ENCODE measurements around the gene LRRC27.
"Not testable (repeated sequence)": the region's sequence is repeated elsewhere in the genome, so short reads cannot be mapped to it uniquely, and the experiment has no call there.

The LRRC27 gene

GRCh38 chr10:132352462-132353308 lies 20.7 kb downstream of the LRRC27 start:
- not testable (repeated sequence) for DNase-seq (ENCODE audit: extremely low read depth, low read depth); H3K4me3 ChIP-seq (replicated peaks; ENCODE audit: low read depth, low read length)
- peak; percentile 58 for TF ChIP-seq CTCF (IDR thresholded peaks at IDR 0.05; ENCODE audit: low read depth, low read length, missing control alignments)

- H3K4me3 ChIP-seq (replicated peaks; ENCODE audit: low read depth, low read length): no peak overlapping the region
- no peak for DNase-seq (ENCODE audit: extremely low read depth, low read depth)
- TF ChIP-seq CTCF (IDR thresholded peaks at IDR 0.05; ENCODE audit: low read depth, low read length, missing control alignments): no peak
Measured at GRCh38 chr10:132353456-132354355, 21.7 kb downstream of the LRRC27 start.

- DNase-seq (ENCODE audit: extremely low read depth, low read depth): no peak
- no peak overlapping the region for H3K4me3 ChIP-seq (replicated peaks; ENCODE audit: low read depth, low read length)
- TF ChIP-seq CTCF (IDR thresholded peaks at IDR 0.05; ENCODE audit: low read depth, low read length, missing control alignments): no peak
Measured at GRCh38 chr10:132354356-132355094, 22.5 kb downstream of the LRRC27 start.

DNA sequence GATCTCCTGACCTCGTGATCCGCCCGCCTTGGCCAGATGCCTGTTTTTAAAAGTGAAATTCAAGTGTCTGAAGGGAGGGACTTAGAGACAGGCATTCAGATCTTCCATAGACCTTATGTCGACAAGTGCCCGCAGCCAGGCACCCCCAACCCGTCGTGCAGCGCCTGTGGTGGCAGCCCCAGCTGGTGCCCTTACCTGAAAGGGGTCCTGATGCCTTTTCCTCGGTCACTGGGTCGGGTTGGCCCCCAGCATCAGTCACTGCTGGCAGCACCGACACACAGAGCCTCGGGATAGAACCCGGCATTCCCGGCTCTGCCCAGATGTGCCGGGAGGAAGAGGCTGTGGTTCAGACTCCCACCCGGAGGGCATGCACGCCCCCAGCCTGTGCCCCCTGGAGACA lies 23.3 kb downstream of the LRRC27 start:
- DNase-seq (ENCODE audit: extremely low read depth, low read depth): no peak
- H3K4me3 ChIP-seq (replicated peaks; ENCODE audit: low read depth, low read length): no peak overlapping the region
- TF ChIP-seq CTCF (IDR thresholded peaks at IDR 0.05; ENCODE audit: low read depth, low read length, missing control alignments): no peak

DNA sequence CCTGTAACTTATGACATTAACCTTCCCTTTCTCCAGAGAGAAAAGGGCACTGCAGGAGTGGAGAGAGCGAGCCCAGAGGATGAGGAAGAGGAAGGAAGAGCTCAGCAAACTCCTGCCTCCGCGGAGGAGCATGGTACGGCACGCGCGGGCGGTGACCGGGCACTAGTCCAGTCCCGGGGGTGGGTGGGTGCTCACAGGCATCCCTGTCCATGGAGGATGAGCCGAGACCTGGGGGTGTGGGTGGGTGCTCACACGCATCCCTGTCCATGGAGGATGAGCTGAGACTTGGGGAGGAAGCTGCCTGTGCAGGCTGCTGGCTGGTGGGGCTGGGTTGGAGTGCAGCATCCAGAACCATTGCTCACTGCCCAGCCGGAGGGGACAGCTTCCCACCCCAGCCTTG lies 23.8 kb downstream of the LRRC27 start:
- DNase-seq (ENCODE audit: extremely low read depth, low read depth): no peak
- no peak overlapping the region for H3K4me3 ChIP-seq (replicated peaks; ENCODE audit: low read depth, low read length)
- TF ChIP-seq CTCF (IDR thresholded peaks at IDR 0.05; ENCODE audit: low read depth, low read length, missing control alignments): no peak

GRCh38 chr10:132356621-132357195 lies 24.7 kb downstream of the LRRC27 start:
- no peak for TF ChIP-seq CTCF (IDR thresholded peaks at IDR 0.05; ENCODE audit: low read depth, low read length, missing control alignments)
- DNase-seq (ENCODE audit: extremely low read depth, low read depth): no peak
- H3K4me3 ChIP-seq (replicated peaks; ENCODE audit: low read depth, low read length): no peak overlapping the region

Measured in HFF-Myc (cell line).